Ramos (cell line): ENCODE measurements around the gene PHYHIPL.

ENCODE experiments used
- in situ Hi-C: fragments of 300-500 bp; cut with MboI; formaldehyde crosslinking; loops from one replicate; pipeline ENCODE4 v1.14.3; 2022; ENCODE audit warnings: low sequenced_read_pairs; ENCODE audit not compliant: unreplicated experiment

PHYHIPL gene

GRCh38 chr10:59176241-59177030 is at the start of gene PHYHIPL:
TSS of gene PHYHIPL (plus strand) at chr10:59176643. CDS start at chr10:59176854, 211 bp downstream.
- in situ Hi-C loops = no loop called here

GRCh38 chr10:59126991-59127390 is 49.5 kb upstream of the PHYHIPL start:
- in situ Hi-C loops = no loop called here

GRCh38 chr10:59127991-59128390 is 48.5 kb upstream of the PHYHIPL start:
- in situ Hi-C loops = no loop called here

DNA sequence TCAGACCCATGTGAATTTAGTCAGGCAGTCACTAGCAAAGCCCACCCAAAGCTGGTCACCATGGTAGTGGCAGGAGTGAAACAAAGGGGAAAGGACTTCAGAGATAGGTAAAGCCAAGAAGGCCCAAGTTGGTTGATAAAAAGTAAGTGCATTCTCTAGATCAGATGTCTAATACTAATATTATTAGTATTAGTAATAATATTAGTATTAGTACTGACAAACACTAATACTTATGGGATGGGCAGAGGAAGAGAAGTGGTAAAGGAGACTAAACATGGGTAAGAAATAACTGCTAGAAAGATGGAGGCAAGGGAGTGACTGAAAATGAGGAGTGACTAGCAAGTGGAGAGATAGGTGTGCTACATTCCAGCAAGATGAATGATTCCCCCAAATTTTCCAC is 46.6 kb upstream of the PHYHIPL start:
- in situ Hi-C loops = no loop called here

DNA sequence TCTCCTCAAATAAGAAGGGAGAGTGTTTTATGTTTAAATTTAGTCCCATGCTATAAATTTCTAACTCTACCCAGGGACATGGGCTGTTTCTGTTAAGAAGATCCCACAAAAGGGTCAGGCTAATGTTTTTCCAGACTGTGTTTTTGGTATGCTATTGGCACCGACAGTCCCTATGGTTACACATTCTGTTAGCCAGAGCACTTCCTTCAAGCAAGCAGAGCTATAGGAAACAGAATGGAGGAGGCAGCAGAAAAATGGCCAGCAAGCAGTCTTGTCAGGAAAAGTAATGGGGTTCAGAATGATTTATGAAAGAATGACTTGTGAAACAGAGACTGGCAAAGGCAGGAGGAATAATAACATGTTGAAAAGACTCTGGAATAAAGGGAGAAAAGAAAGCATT is 44.8 kb upstream of the PHYHIPL start:
- in situ Hi-C loops = no loop called here

DNA sequence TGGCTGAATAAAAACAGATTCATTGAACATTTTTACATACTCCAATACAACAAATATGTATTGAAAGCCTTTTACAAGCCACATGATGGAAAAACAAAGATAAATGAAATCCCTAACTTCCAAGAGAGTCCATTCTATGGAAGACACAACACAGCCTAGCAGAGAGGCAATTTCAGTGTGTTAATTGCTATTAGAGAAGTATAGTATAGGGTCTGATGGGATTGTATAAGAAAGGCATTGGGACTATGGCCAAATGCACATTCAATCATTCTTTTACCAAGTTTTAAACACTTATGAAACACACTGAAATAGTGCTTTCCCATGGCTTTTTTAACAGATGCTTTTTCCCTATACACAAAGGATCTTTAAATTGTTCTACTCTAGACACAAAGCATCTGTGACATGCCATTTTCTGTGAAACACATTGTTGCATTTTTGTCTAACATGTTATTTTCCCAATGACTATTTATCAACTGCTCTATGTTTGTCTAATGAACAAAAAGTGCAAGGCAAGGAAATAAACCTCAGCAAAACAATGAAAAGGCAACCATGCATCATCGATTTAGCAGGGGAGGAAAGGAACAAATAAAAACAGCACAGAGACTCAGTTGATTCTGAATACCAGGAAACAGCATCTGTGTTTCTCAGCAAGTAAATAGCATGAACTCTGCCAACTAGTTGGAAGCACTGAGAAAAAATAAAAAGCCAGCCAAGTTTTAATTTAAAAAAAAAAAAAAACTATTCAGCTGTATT is 42.4 kb upstream of the PHYHIPL start:
- in situ Hi-C loops = no loop called here

- in situ Hi-C loops = no loop called here
These were observed 41.7 kb upstream of the PHYHIPL start for GRCh38 chr10:59134785-59135184.

GRCh38 chr10:59135275-59135674 is 41.2 kb upstream of the PHYHIPL start:
- in situ Hi-C loops = no loop called here

GRCh38 chr10:59138052-59138451 is 38.4 kb upstream of the PHYHIPL start:
- in situ Hi-C loops = no loop called here

DNA sequence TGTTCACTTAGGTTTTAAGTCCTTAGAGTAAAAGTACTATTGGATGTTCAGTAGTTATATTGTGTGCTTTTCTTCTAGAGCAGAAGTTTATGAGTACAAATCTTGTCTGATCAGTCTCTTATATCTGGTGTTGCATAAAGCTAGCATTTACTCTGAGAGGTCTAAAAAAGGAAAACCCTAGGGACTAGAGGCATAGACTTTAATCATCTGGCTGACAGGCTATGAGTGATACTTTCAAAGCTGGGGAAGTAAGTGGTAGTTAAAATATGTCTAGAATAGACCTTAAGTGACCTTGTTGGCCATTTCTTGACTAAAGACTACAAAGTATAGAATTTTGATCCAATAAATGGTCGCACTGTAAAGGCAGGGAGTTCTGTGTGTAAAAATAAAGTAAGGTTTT is 32.9 kb upstream of the PHYHIPL start:
- in situ Hi-C loops = no loop called here

GRCh38 chr10:59148701-59149100 is 27.7 kb upstream of the PHYHIPL start:
- in situ Hi-C loops = no loop called here

DNA sequence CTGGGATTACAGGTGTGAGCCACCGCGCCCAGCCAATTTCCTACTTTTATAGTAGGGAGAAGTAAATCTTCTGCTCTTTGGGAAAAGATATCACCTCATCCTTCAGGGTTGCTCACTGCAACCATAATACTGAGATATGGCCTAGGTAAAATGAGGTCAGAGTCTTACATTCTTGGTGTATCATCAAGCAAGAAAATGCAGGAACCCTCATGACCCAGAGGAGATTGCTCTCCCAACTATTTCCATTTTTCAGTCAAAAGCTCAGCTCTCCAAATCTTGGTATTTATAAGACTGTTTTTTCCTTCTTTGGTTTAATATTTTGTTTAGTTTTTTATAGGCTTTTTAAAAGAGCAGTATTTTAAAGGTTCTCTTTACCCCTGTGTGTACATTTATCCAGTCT is 20.9 kb upstream of the PHYHIPL start:
- in situ Hi-C loops = no loop called here

DNA sequence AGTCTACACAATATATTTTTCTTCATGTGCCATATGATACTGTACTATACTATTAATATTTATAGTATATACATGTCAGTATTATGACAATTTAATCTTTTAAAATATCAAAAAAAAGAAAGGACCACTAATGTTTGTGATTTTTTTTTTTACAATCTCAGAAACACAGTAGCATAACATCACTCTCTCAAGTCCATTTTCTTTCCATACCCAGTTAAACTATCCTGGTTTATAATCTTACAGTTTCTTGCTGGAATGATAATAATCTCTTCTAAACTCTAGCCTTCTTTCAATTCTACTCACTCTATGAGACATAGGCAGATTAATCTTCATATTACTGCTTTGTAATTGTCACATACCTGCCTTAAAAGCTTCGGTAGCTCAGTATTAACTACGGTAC is 8.9 kb upstream of the PHYHIPL start:
- in situ Hi-C loops = no loop called here

- in situ Hi-C loops = no loop called here
These were observed 3.9 kb upstream of the PHYHIPL start for GRCh38 chr10:59172567-59172966.

- in situ Hi-C loops = no loop called here
These were observed 3.0 kb upstream of the PHYHIPL start for GRCh38 chr10:59173414-59173813.

DNA sequence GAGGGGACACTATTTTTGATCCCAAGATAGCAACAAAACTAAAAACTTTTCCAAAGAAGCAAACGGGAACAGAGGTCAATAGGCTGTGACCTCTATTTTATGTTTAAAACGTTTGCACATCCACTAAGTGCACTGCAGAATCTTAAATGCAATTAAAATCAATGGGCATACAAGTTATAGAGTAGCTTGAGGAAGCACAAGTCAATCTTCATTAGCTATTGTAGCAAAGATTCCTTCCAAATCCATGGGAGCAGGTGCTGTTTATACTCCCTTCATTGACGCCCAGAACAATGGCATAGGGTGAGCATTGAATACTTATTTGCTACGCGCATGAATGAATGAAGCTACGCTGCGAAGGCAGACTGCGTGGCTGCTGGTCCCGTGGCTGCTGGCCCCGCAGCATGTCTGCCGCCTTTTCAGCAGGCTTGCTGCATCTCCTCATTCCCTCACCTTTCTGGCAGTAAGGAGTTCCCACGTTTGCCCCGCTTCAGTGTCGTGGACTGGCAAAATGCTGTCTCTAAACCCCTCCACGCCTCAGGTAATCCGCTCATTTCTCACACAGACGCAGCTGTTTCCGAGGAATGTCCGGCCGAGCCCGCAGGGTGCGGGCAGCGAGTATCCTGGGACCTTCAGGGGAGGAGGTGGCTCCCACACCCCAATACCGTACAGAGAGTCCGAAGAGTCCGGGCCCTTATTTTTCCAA is 754 bp upstream of the PHYHIPL start:
- in situ Hi-C loops = no loop called here

GRCh38 chr10:59177031-59177797 is 771 bp downstream of the PHYHIPL start:
- in situ Hi-C loops = no loop called here

GRCh38 chr10:59177836-59178235 is 1.4 kb downstream of the PHYHIPL start:
- in situ Hi-C loops = no loop called here

DNA sequence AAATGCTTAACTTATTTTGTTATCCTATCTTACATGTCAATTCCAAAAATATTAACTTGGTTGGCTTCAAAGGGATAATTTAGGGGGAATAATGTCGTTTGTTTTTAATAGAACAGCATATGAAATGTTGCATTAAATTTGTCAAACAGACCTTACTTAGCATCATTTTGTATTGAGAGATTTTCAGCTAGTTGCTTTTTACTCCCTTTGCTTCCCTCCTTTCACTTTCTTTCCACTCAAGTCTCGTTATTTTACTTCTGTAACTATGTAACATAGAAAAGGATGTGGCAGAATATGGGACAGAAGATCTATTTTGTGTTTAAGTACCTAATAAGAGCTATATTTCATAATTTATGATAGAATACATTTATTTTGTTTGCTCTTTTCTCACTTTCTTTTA is 2.6 kb downstream of the PHYHIPL start:
- in situ Hi-C loops = no loop called here

- in situ Hi-C loops = no loop called here
These were observed 4.3 kb downstream of the PHYHIPL start for GRCh38 chr10:59180689-59181270.
